ENCODE results near the gene WEE1.
"Not testable (repeated sequence)": the region's sequence is repeated elsewhere in the genome, so short reads cannot be mapped to it uniquely, and the experiment has no call there.

The WEE1 gene

GRCh38 chr11:9533058-9533457 is 40.4 kb upstream of the WEE1 start:
- peaks cover 11% of the 10 kb centered on the region; the same call in 1 of the 2 replicates for H3K36me3 ChIP-seq
- no peak overlapping the region for H3K9ac ChIP-seq
- no peak overlapping the region for H3K27ac ChIP-seq
- H3K4me3 ChIP-seq, result no peak overlapping the region
- no peaks in the 10 kb centered on the region for H3K4me1 ChIP-seq
- no peaks in the 10 kb centered on the region for H3K27me3 ChIP-seq
- H3K9me3 ChIP-seq, result no peaks in the 10 kb centered on the region
- TF ChIP-seq Cebpa-rat (IDR thresholded peaks at IDR 0.05), result no peak
- H4K20me1 ChIP-seq, result no peaks in the 10 kb centered on the region
- no peak overlapping the region for H3K4me2 ChIP-seq

GRCh38 chr11:9533736-9534473 is 39.6 kb upstream of the WEE1 start:
- Histone ChIP-seq H3K27ac (no peak overlapping the region), H3K9me3 (no peaks in the 10 kb centered on the region), H3K4me3 (no peak overlapping the region), H3K36me3 (0 out of 2 replicates have a peak, but pooled peaks cover 6% of the 10 kb centered on the region), H3K27me3 (no peaks in the 10 kb centered on the region), H3K4me1 (no peaks in the 10 kb centered on the region), H3K9ac (no peak overlapping the region), H4K20me1 (no peaks in the 10 kb centered on the region), H3K4me2 (no peak overlapping the region)
- no peak for TF ChIP-seq Cebpa-rat (IDR thresholded peaks at IDR 0.05)

- Histone ChIP-seq H3K9ac (no peak overlapping the region), H3K4me3 (no peak overlapping the region), H4K20me1 (no peaks in the 10 kb centered on the region), H3K27ac (no peak overlapping the region), H3K27me3 (no peaks in the 10 kb centered on the region), H3K4me1 (no peaks in the 10 kb centered on the region), H3K9me3 (no peaks in the 10 kb centered on the region), H3K36me3 (no peaks in the 10 kb centered on the region), H3K4me2 (no peak overlapping the region)
- no peak for TF ChIP-seq Cebpa-rat (IDR thresholded peaks at IDR 0.05)
Observed at GRCh38 chr11:9535189-9535781, 38.2 kb upstream of the WEE1 start.

GRCh38 chr11:9538548-9538947 is 34.9 kb upstream of the WEE1 start:
- no peak for TF ChIP-seq Cebpa-rat (IDR thresholded peaks at IDR 0.05)
- Histone ChIP-seq H3K9ac (no peak overlapping the region), H3K36me3 (no peaks in the 10 kb centered on the region), H3K4me3 (no peak overlapping the region), H4K20me1 (no peaks in the 10 kb centered on the region), H3K27me3 (no peaks in the 10 kb centered on the region), H3K9me3 (no peaks in the 10 kb centered on the region), H3K4me2 (no peak overlapping the region), H3K4me1 (no peaks in the 10 kb centered on the region), H3K27ac (no peak overlapping the region)

- not testable (repeated sequence) for H4K20me1 ChIP-seq, H3K9me3 ChIP-seq, H3K9ac ChIP-seq, H3K36me3 ChIP-seq, H3K27me3 ChIP-seq, H3K27ac ChIP-seq, H3K4me3 ChIP-seq, H3K4me1 ChIP-seq, H3K4me2 ChIP-seq
Observed at GRCh38 chr11:9549216-9549615, 24.3 kb upstream of the WEE1 start.

GRCh38 chr11:9550191-9550628 is 23.3 kb upstream of the WEE1 start:
- no peak for TF ChIP-seq Cebpa-rat (IDR thresholded peaks at IDR 0.05)
- Histone ChIP-seq H3K27ac (no peak overlapping the region), H3K4me2 (no peak overlapping the region), H4K20me1 (no peaks in the 10 kb centered on the region), H3K27me3 (no peaks in the 10 kb centered on the region), H3K4me1 (no peaks in the 10 kb centered on the region), H3K4me3 (no peak overlapping the region), H3K36me3 (peaks cover 7% of the 10 kb centered on the region; the same call in 1 of the 2 replicates), H3K9me3 (no peaks in the 10 kb centered on the region), H3K9ac (no peak overlapping the region)

GRCh38 chr11:9561279-9561982 is 12.0 kb upstream of the WEE1 start:
- no peaks in the 10 kb centered on the region for H3K4me1 ChIP-seq
- no peak overlapping the region for H3K4me2 ChIP-seq
- no peak for TF ChIP-seq Cebpa-rat (IDR thresholded peaks at IDR 0.05)
- 0 out of 2 replicates have a peak, but pooled peaks cover 4% of the 10 kb centered on the region for H3K36me3 ChIP-seq
- no peak overlapping the region for H3K9ac ChIP-seq
- H4K20me1 ChIP-seq, result no peaks in the 10 kb centered on the region
- no peaks in the 10 kb centered on the region for H3K27me3 ChIP-seq
- H3K9me3 ChIP-seq, result peaks cover 27% of the 10 kb centered on the region
- H3K4me3 ChIP-seq, result no peak overlapping the region
- H3K27ac ChIP-seq, result no peak overlapping the region

- Histone ChIP-seq H3K9me3 (peaks cover 27% of the 10 kb centered on the region), H3K36me3 (no peaks in the 10 kb centered on the region), H3K4me3 (no peak overlapping the region), H3K4me2 (no peak overlapping the region), H3K27ac (no peak overlapping the region), H3K4me1 (no peaks in the 10 kb centered on the region), H4K20me1 (no peaks in the 10 kb centered on the region), H3K9ac (no peak overlapping the region), H3K27me3 (no peaks in the 10 kb centered on the region)
- no peak for TF ChIP-seq Cebpa-rat (IDR thresholded peaks at IDR 0.05)
Observed at GRCh38 chr11:9562716-9563115, 10.8 kb upstream of the WEE1 start.

GRCh38 chr11:9563196-9563730 is 10.2 kb upstream of the WEE1 start:
- Histone ChIP-seq H3K4me2 (no peak overlapping the region), H3K4me3 (no peak overlapping the region), H3K9ac (no peak overlapping the region), H3K27me3 (no peaks in the 10 kb centered on the region), H3K4me1 (no peaks in the 10 kb centered on the region), H3K27ac (no peak overlapping the region), H4K20me1 (no peaks in the 10 kb centered on the region), H3K9me3 (peaks cover 27% of the 10 kb centered on the region), H3K36me3 (no peaks in the 10 kb centered on the region)
- TF ChIP-seq Cebpa-rat (IDR thresholded peaks at IDR 0.05), result no peak

Measured in BLaER1 (cell line).